WI38 (cell line): Measurements from ENCODE around the gene ABTB2.

Experiments used
- H3K4me3 ChIP-seq: 2 replicates; pipeline ENCODE4 v1.5.1; 2011; ENCODE audit warnings: low read depth, mild to moderate bottlenecking, control low read depth, low read length
- TF ChIP-seq, protein P1 (sequence below): IDR thresholded peaks from 2 replicates; pipeline ENCODE4 v1.5.1; 2012; ENCODE audit warnings: low read depth, mild to moderate bottlenecking, control low read depth, low read length

ABTB2 gene

DNA sequence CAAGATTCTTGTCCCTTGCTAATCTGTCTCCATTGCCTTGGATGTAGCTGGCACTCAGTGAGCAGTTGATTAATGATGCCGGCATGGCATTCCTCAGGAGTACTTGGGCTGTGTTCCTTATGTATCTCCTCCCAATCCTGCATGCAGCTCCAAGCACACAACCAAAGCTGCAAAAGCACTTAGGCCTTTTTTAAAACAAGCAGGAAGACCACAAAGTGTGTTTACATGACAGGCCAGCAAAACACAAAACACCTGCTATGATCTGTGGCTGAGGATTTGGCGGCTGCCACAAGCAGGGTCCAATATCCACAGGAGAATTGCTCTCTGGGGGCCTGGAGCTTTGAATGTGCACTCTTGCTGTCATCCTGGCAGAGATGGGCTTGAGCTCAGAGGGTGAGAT is 8.9 kb downstream of the ABTB2 start:
- H3K4me3 ChIP-seq = no peak overlapping the region
- TF ChIP-seq, protein P1, sequence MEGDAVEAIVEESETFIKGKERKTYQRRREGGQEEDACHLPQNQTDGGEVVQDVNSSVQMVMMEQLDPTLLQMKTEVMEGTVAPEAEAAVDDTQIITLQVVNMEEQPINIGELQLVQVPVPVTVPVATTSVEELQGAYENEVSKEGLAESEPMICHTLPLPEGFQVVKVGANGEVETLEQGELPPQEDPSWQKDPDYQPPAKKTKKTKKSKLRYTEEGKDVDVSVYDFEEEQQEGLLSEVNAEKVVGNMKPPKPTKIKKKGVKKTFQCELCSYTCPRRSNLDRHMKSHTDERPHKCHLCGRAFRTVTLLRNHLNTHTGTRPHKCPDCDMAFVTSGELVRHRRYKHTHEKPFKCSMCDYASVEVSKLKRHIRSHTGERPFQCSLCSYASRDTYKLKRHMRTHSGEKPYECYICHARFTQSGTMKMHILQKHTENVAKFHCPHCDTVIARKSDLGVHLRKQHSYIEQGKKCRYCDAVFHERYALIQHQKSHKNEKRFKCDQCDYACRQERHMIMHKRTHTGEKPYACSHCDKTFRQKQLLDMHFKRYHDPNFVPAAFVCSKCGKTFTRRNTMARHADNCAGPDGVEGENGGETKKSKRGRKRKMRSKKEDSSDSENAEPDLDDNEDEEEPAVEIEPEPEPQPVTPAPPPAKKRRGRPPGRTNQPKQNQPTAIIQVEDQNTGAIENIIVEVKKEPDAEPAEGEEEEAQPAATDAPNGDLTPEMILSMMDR = no peak

DNA sequence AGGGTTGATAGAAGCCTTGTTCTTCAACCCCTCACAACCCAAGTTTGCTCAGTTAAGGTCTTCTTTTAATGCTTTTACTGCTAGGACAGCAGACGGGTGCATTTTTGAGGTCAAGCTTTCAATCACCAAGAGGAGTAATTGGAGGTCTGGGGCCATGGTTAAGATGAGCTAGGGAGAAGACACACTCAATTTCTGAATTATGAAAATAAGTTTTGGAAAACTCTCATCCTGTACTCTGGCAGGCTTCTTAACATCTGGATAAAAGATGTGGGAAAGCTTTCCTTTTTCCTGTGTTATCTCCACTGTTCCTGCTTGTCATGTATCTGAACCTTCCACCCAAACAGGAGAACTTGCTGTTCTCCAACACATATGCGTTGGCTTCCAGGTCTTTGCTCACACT is 9.7 kb downstream of the ABTB2 start:
- TF ChIP-seq, protein P1 = no peak

DNA sequence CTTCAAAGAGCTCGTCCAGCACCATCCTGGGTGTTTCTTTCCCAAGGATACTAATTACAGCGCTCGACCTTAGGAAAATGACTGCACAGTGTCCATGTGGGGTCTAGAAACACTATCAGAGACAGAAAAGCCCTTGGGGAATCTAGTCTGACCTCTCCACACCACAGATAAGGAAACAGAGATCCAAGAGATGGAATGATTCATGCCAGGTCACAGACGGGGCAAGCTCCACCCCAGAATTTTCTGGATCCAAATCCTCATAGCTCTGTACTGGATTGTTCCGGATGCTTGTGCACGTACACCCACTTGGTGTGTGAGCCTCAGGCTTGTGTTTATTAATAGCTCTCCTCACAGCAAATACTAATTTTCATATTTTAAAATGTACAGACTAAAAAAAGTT is 11.3 kb downstream of the ABTB2 start:
- TF ChIP-seq, protein P1 = no peak
- H3K4me3 ChIP-seq = no peak overlapping the region

More for the DNA sequence above, 9.7 kb downstream of the ABTB2 start:
- H3K4me3 ChIP-seq = no peak overlapping the region

DNA sequence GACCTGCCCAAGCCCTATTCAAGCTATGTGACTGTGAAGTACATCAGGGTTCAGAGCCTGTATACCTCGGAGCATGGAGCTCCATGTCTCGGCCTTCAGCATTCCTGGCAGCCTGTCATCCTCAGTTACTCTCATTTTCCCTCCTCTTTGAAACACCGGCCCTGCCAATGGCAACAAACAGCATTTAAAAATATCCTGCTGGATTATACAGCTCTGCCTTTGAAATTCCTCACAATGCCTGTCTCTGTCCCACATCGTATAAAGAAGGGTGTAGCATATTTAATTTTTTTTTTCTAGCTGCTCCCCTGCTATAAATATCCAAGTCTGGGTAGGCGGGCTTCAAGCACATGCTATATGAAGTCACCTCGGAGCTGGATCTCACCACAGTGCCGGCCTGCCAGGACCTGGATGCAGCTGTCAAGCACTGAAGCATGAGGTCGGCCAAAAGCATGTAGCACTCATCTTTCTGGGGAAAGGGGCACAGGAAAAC is 11.8 kb downstream of the ABTB2 start:
- H3K4me3 ChIP-seq = no peak overlapping the region
- TF ChIP-seq, protein P1 = no peak

DNA sequence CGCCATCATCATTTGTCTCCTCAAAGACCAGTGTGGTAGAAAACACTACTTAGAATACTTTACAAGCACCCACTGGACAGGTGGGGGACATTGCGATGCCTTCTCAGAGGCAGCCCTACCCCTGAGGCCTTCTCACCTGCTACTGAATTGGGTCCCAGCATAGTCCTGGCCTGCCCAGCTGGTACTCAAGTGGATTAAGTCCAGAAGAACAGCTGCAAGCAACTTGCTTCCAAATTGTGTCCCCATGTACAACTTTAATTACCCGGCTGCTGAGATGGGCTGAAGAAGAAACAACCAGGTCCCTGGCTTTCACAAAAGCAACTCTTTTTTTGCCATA is 12.3 kb downstream of the ABTB2 start:
- TF ChIP-seq, protein P1 = no peak
- no peak overlapping the region for H3K4me3 ChIP-seq

DNA sequence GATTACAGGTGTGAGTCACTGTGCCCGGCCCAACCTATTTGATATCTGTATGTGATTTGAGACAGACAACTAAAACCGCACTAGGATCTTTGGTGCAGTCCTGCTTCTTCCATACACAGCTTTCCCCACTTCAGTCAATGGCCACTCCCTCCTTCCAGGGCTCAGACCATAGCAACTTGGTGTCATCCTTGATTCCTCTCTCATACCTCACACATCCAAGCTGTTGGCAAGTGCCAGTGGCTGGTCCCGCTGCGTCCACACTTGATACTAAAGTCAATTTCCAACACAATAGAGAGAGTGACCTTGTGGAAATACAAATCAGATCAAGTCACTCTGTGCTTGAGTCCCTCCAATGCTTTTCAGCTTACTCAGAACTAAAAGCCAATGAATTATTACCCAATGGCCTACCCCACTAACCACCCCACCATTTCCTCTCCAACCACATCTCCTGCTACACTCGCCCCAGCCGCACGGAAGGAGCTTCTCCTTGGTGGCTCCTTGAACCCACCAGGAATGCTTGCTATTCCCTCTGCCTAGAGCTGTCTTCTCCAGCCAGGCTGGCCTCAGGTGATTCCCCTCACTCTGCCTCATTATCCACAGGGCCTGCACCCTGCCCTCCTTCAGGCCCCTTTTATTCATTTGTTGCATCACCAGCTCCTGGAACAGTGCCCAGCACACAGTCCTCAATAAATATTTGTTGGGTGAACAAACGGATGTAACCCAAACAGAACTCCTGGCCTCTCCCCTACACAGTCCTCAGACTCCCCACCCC is 12.9 kb downstream of the ABTB2 start:
- no peak overlapping the region for H3K4me3 ChIP-seq
- TF ChIP-seq, protein P1 = no peak

DNA sequence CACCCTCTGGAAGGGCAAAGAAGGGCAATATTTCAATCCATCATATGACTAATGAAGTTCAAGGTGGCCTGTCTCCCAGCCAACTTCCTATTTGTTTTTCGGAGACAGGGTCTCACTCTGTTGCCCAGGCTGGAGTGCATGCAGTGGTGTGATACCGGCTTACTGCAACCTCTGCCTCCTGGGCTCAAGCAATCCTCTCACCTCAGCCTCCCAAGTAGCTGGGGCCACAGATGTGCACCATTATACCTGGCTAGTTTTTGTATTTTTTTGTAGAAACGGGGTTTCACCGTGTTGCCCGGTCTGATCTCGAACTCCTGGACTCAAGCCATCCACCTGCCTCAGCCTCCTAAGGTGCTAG is 13.4 kb downstream of the ABTB2 start:
- TF ChIP-seq, protein P1 = no peak
- no peak overlapping the region for H3K4me3 ChIP-seq
